Measurements from ENCODE around the gene NFKBIZ.
"Not testable (repeated sequence)": the region's sequence is repeated elsewhere in the genome, so short reads cannot be mapped to it uniquely, and the experiment has no call there.

NFKBIZ gene

DNA sequence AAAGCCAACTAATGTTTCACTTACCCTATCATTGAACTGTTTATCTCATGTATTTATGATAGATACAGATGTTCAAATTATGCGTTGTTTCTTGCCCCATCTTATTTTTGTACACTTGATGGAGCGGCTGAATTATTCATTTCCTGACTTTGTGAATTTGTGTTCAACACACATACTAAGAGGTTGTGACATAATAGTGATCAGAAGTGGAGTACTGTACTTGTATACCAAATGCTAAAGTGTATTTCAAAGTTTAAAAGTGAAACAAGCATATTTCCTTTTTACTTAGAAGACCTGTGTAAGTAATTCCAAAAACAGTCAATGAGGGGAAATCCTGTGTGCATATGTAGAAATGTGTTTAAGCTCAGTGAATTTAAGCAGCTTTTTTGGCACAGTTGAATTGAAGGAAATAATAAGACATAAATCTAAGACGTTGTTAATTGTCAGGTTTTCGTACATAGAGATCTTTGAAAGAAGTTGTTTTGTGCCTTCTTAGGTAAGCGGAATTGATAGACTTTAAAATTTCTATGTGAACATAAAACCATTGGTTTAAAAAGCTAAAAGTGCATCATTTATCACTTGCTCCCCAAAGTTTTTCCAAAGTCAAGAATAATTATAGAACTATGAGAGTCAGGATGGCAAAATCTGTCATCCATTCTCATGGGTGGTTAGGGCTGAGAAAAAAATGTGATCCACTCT lies 1.9 kb downstream of the NFKBIZ start:
- no peak for DNase-seq (ENCODE audit: low read depth)

- no peak for DNase-seq (ENCODE audit: low read depth)
Measured at GRCh38 chr3:101851850-101852714, 2.8 kb downstream of the NFKBIZ start.

GRCh38 chr3:101852983-101853840 lies 3.9 kb downstream of the NFKBIZ start:
- DNase-seq (ENCODE audit: low read depth): no peak

GRCh38 chr3:101853982-101854381 lies 4.7 kb downstream of the NFKBIZ start:
- DNase-seq (ENCODE audit: low read depth): no peak

GRCh38 chr3:101854608-101855304 lies 5.4 kb downstream of the NFKBIZ start:
- DNase-seq (ENCODE audit: low read depth): no peak

DNA sequence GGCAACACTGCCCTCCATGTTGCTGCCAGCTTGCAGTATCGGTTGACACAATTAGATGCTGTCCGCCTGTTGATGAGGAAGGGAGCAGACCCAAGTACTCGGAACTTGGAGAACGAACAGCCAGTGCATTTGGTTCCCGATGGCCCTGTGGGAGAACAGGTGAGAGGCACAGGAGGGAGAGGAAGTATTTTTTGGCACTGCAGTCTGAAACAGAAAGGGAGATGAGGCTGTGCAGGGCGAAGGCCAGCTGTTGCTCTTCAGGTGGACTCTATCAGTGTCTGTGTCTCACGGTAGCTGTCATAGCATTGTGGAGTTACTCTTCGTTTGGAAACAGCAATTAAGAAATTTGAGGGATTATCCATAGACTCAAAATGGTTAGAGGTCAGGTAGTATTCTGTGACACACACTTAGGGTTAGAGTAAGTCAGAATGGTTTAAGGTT lies 8.0 kb downstream of the NFKBIZ start:
- no peak for DNase-seq (ENCODE audit: low read depth)

DNA sequence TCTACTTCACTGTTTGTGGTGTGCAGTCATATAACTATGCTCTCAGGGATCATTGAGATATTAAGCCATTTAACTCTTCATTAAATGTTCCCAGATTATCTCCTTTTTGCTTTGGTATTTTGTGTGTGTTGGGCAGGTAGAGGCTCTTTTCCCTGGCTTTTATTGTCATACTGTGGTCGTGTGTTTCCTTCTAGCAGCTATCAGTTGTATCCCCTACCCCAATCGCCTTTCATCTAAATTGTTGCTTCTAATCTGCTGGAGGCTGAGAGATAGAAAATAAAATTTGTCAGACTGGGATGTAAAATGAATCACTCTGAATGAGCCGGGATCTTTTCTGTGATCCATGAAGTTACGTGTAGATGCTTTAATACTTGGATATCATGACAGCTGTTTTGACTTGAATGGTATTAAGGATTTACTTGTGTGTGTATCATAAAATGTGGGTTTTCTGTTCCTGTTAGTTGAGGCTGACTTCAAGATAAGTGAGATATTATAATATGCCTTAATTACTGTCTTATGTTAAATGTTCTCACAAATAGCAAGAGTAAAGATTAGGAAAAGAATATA lies 9.2 kb downstream of the NFKBIZ start:
- DNase-seq (ENCODE audit: low read depth): no peak

GRCh38 chr3:101859882-101860448 lies 10.7 kb downstream of the NFKBIZ start:
- no peak for DNase-seq (ENCODE audit: low read depth)

GRCh38 chr3:101861212-101861788 lies 12.0 kb downstream of the NFKBIZ start:
- no peak for DNase-seq (ENCODE audit: low read depth)

DNA sequence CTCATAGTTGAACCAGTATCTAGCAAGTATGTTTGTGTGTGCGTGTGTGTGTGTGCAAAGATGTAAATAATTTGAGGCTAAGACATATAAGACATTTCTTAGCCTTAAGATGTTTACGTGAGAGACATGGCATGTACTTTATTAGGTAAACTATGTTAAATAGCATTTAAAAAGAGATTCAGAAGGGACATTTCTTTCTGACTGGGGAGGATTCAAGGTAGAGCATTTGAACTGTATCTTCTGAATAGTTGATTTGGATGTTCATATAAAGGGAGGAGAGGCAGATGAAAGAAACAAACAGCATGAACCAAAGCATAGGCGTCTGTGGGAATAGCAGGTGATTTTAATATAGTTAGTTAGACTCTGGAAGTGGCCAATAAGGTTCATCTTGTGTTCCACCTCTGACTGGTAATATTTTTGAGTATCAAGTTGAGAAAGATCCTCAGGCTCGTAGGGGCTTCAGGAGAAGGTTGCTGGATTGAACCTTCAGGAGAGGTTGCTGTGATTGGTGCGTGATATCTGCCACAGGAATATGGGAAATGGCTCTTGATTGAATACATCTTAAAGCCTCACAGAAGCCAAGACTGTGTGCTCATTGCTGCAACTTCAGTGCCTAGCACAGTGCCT lies 12.6 kb downstream of the NFKBIZ start:
- no peak for DNase-seq (ENCODE audit: low read depth)

DNA sequence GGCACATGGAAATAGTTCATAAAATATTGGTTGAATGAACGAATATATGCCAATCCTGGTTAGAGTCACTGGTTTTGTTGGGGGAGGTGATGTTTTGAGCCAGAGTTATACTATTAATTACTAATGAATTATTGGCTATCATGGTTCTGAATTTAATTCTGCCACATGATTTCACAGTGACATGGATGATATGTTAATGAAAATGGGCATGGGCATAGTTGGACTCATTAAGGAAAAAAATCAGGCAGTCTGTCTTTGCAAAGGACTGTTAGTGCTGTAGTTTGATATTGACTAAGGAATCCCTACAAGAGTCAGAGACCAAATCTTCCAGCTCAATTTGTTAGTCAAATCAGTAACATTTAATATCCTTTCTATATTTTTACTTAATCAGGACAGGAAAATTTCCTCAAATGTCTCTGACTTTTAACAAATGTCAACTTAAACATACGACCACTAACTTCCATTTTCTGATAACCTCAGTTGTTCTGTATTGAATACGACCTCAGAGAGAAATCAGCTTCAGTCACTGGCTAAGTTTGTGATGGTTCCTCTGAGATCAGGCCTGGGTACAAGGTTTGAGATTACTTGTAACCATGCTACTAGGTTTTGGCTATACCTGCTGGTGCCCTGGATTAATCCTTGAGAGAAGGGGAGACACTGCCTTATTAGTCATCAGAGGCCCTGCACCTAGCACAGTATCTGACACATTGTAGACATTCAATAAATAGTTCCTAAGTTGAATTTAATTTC lies 13.3 kb downstream of the NFKBIZ start:
- DNase-seq (ENCODE audit: low read depth): no peak

GRCh38 chr3:101864926-101865325 lies 15.6 kb downstream of the NFKBIZ start:
- not testable (repeated sequence) for DNase-seq (ENCODE audit: low read depth)

DNA sequence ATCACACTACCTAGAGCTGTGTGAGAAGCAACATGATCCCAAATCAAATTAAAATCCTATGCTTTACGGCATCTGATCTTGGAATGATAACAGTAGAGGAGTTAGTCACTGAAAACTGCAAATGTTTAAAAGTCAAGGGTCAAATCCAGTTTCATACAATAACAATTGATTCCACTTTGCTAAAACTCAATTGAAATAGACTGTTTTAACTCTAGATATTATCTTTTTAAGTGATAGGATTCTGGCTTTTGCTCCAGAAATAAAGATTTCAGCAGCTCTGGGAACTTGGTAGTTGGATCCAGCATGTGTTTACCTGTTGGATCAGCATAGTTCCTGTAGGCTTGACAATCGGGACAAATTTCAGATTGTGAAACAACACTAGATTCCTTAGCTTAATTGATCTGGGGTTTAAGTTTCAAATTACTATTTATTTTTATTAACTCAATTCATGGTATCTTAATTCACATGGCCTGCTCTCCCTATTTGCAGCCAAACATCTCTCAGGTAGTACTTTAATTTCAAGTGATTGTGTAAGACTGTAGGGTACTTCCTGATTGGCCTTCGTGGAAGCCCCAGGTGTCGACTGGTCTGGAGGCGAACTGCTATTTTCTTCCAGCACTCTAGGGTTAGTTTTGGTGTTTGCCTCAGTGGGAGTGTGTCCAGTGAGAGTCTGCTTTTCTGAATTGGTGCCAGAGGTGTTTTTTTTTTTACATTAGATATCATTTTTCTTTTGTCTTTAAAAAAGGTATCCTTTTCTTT lies 16.6 kb downstream of the NFKBIZ start:
- no peak for DNase-seq (ENCODE audit: low read depth)

- DNase-seq (ENCODE audit: low read depth): no peak
Measured at GRCh38 chr3:101867511-101867910, 18.2 kb downstream of the NFKBIZ start.

- DNase-seq (ENCODE audit: low read depth): no peak
Measured at GRCh38 chr3:101867996-101868395, 18.7 kb downstream of the NFKBIZ start.

DNA sequence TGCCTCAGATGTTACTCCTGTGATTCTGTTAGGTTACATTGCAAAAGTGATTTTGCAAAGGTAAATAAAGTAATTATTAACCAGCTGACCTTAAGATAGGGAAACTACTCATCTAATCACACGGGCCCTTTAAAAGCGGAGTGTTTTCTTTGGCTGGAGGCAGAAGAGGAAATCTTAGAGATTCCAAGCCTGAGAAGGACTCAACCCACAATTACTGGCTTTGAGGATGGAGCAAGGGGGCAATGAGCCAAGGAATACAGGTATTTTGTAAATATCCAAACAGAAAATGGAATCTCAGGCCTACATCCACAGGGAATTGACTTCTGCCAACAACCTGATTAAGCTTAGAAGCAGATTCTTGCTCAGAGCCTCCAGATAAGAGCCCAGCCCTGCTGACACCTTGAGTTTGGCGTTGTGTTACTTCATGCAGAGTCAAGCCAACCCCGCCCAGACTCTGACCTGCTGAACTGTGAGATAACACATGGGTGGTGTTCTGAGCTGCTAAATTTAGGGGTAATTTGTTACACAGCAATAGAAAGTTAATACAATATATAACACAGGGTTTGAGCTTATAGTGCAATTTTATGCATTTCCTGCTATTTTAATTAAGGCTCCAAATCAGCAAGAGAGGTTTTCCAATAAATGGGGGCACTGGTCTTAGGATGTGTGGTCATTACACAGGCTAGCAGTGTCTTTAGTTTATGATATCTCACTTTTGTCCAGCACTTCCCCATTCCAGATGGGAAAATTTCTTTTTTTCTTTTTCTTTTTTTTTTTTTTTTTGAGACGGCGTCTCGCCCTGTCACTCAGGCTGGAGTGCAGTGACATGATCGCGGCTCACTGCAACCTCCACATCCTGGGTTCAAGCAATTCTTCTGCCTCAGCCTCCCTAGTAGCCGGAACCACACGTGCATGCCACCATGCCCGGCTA lies 19.5 kb downstream of the NFKBIZ start:
- no peak for DNase-seq (ENCODE audit: low read depth)

GRCh38 chr3:101870138-101870537 lies 20.8 kb downstream of the NFKBIZ start:
- no peak for DNase-seq (ENCODE audit: low read depth)

GRCh38 chr3:101873619-101874018 lies 24.3 kb downstream of the NFKBIZ start:
- no peak for DNase-seq (ENCODE audit: low read depth)

All from activated T-cell treated with anti-CD3 and anti-CD28 coated beads for 48 hours (primary cell).